Measurements from ENCODE around the gene GMDS.

GMDS gene

GRCh38 chr6:1972962-1973361 lies 272.4 kb downstream of the GMDS start:
- DNase-seq, result no peak

GRCh38 chr6:1971612-1972011 lies 273.8 kb downstream of the GMDS start:
- DNase-seq, result no peak

GRCh38 chr6:1970151-1970561 lies 275.2 kb downstream of the GMDS start:
- DNase-seq, result no peak

GRCh38 chr6:1966713-1967112 lies 278.7 kb downstream of the GMDS start:
- no peak for DNase-seq

- DNase-seq, result no peak
Observed at GRCh38 chr6:1965596-1966224, 279.7 kb downstream of the GMDS start.

GRCh38 chr6:1963596-1963995 lies 281.8 kb downstream of the GMDS start:
- no peak for DNase-seq

- DNase-seq, result no peak
Observed at GRCh38 chr6:1962201-1962600, 283.2 kb downstream of the GMDS start.

GRCh38 chr6:1960486-1961142 lies 284.8 kb downstream of the GMDS start:
- DNase-seq, result no peak

GRCh38 chr6:1958257-1958656 lies 287.1 kb downstream of the GMDS start:
- DNase-seq, result no peak

GRCh38 chr6:1957746-1958145 lies 287.7 kb downstream of the GMDS start:
- DNase-seq, result no peak

GRCh38 chr6:1952740-1953360 lies 292.6 kb downstream of the GMDS start:
- DNase-seq, result no peak

GRCh38 chr6:1950631-1951030 lies 294.8 kb downstream of the GMDS start:
- no peak for DNase-seq

- no peak for DNase-seq
Observed at GRCh38 chr6:1949538-1949937, 295.9 kb downstream of the GMDS start.

GRCh38 chr6:1947922-1948321 lies 297.5 kb downstream of the GMDS start:
- DNase-seq, result no peak

- DNase-seq, result no peak
Observed at GRCh38 chr6:1946583-1946982, 298.8 kb downstream of the GMDS start.

- no peak for DNase-seq
Observed at GRCh38 chr6:1945235-1945832, 300.1 kb downstream of the GMDS start.

- no peak for DNase-seq
Observed at GRCh38 chr6:1942834-1943233, 302.6 kb downstream of the GMDS start.

- DNase-seq, result no peak
Observed at GRCh38 chr6:1941534-1941933, 303.9 kb downstream of the GMDS start.

- DNase-seq, result no peak
Observed at GRCh38 chr6:1940381-1940780, 305.0 kb downstream of the GMDS start.

GRCh38 chr6:1933292-1933691 lies 312.1 kb downstream of the GMDS start:
- DNase-seq, result no peak

- no peak for DNase-seq
Observed at GRCh38 chr6:1931817-1932216, 313.6 kb downstream of the GMDS start.

GRCh38 chr6:1930356-1930755 lies 315.0 kb downstream of the GMDS start:
- DNase-seq, result no peak

GRCh38 chr6:1929931-1930330 lies 315.5 kb downstream of the GMDS start:
- no peak for DNase-seq
